ENCODE results near the gene OPTC. TPM values are rescaled to one million over a fixed set of nuclear protein-coding genes. Genes with fewer than 3 reads are reported as not detected.
A peak's percentile ranks its signal among the peaks of the same experiment; 100 is the strongest.

OPTC gene
- total RNA-seq, 4 donors from 2014 or later = not detected

- intact Hi-C loops (cut with DNase I; ENCODE audit: low total_unique reads) = no loop called here
- H3K27me3 ChIP-seq = peaks cover 5 to 6% (median 6%) of the 10 kb centered on the region in 3 donors
- no peak overlapping the region for H3K27ac ChIP-seq
Measured at GRCh38 chr1:203459671-203460201, 34.2 kb upstream of the OPTC start.

GRCh38 chr1:203461717-203462116 is 32.2 kb upstream of the OPTC start:
- intact Hi-C loops (cut with DNase I; ENCODE audit: low total_unique reads) = no loop called here
- no peak for ATAC-seq
- H3K4me1 ChIP-seq = peaks cover 25 to 37% of the 10 kb centered on the region in 2 donors
- no peaks in the 10 kb centered on the region for H3K36me3 ChIP-seq
- H3K27ac ChIP-seq = no peak overlapping the region
- H3K9me3 ChIP-seq = no peaks in the 10 kb centered on the region
- TF ChIP-seq CTCF (IDR thresholded peaks at IDR 0.05 in 4 of 5, conservative IDR thresholded peaks at IDR 0.05 in 1 of 5) (no peak), POLR2A (IDR thresholded peaks at IDR 0.05) (no peak)
- DNase-seq = no peak
- no peaks in the 10 kb centered on the region for H3K27me3 ChIP-seq
- in situ Hi-C loops (cut with MboI; ENCODE audit: low sequenced_read_pairs in 4 of 4) = no loop called here
- no peak overlapping the region for H3K4me3 ChIP-seq

More at GRCh38 chr1:203459671-203460201, 34.2 kb upstream of the OPTC start:
- ATAC-seq = no peak
- TF ChIP-seq CTCF (IDR thresholded peaks at IDR 0.05 in 4 of 5, conservative IDR thresholded peaks at IDR 0.05 in 1 of 5) (no peak), POLR2A (IDR thresholded peaks at IDR 0.05) (no peak)
- H3K4me3 ChIP-seq = no peak overlapping the region
- in situ Hi-C loops (cut with MboI; ENCODE audit: low sequenced_read_pairs in 4 of 4) = no loop called here
- H3K36me3 ChIP-seq = no peaks in the 10 kb centered on the region
- peaks cover 7 to 18% of the 10 kb centered on the region in 2 donors for H3K4me1 ChIP-seq
- no peaks in the 10 kb centered on the region for H3K9me3 ChIP-seq
- DNase-seq = no peak

GRCh38 chr1:203462143-203462542 is 31.8 kb upstream of the OPTC start:
- TF ChIP-seq CTCF (IDR thresholded peaks at IDR 0.05 in 4 of 5, conservative IDR thresholded peaks at IDR 0.05 in 1 of 5) (no peak), POLR2A (IDR thresholded peaks at IDR 0.05) (no peak)
- Histone ChIP-seq H3K4me3 (no peak overlapping the region), H3K4me1 (peaks cover 29 to 42% of the 10 kb centered on the region in 2 donors), H3K36me3 (no peaks in the 10 kb centered on the region), H3K27ac (no peak overlapping the region), H3K27me3 (no peaks in the 10 kb centered on the region), H3K9me3 (no peaks in the 10 kb centered on the region)
- intact Hi-C loops (cut with DNase I; ENCODE audit: low total_unique reads) = no loop called here
- in situ Hi-C loops (cut with MboI; ENCODE audit: low sequenced_read_pairs in 4 of 4) = no loop called here
- DNase-seq (no peak), ATAC-seq (no peak)

- Histone ChIP-seq H3K27me3 (no peaks in the 10 kb centered on the region), H3K9me3 (no peaks in the 10 kb centered on the region), H3K4me3 (no peak overlapping the region), H3K36me3 (no peaks in the 10 kb centered on the region), H3K27ac (peak overlapping the region in 3 of 4 donors; percentile 58 to 84 (median 80)), H3K4me1 (peaks cover 37 to 48% of the 10 kb centered on the region in 2 donors)
- intact Hi-C loops (cut with DNase I; ENCODE audit: low total_unique reads) (no loop called here), in situ Hi-C loops (cut with MboI; ENCODE audit: low sequenced_read_pairs in 4 of 4) (no loop called here)
- ATAC-seq = no peak
- DNase-seq = peak in 1 of 2 donors; percentile 52
- TF ChIP-seq CTCF (IDR thresholded peaks at IDR 0.05 in 4 of 5, conservative IDR thresholded peaks at IDR 0.05 in 1 of 5) (no peak), POLR2A (IDR thresholded peaks at IDR 0.05) (no peak)
Measured at GRCh38 chr1:203462878-203463277, 31.1 kb upstream of the OPTC start.

Data from gastrocnemius medialis (tissue), 4 donors.